ENCODE data around the gene TMEM53.

The TMEM53 gene

GRCh38 chr1:44719318-44719717 lies 45.0 kb upstream of the TMEM53 start:
- no peak for DNase-seq (ENCODE audit: low read depth)
- in situ Hi-C loops (cut with HindIII; ENCODE audit: low sequenced_read_pairs): no loop called here
- no peak overlapping the region for H3K4me3 ChIP-seq (ENCODE audit: low read depth, low read length)
- no peak for TF ChIP-seq CTCF (IDR thresholded peaks at IDR 0.05; ENCODE audit: low read depth, low read length, missing control alignments)

- no peak for TF ChIP-seq CTCF (IDR thresholded peaks at IDR 0.05; ENCODE audit: low read depth, low read length, missing control alignments)
- in situ Hi-C loops (cut with HindIII; ENCODE audit: low sequenced_read_pairs): no loop called here
- DNase-seq (ENCODE audit: low read depth): no peak
- no peak overlapping the region for H3K4me3 ChIP-seq (ENCODE audit: low read depth, low read length)
These were observed 43.8 kb upstream of the TMEM53 start for GRCh38 chr1:44718091-44718490.

- in situ Hi-C loops (cut with HindIII; ENCODE audit: low sequenced_read_pairs): no loop called here
These were observed 43.4 kb upstream of the TMEM53 start for GRCh38 chr1:44717653-44718052.

GRCh38 chr1:44717156-44717555 lies 42.9 kb upstream of the TMEM53 start:
- no peak for DNase-seq (ENCODE audit: low read depth)

More at GRCh38 chr1:44717653-44718052, 43.4 kb upstream of the TMEM53 start:
- DNase-seq (ENCODE audit: low read depth): no peak
- no peak for TF ChIP-seq CTCF (IDR thresholded peaks at IDR 0.05; ENCODE audit: low read depth, low read length, missing control alignments)
- H3K4me3 ChIP-seq (ENCODE audit: low read depth, low read length): no peak overlapping the region

GRCh38 chr1:44714944-44715571 lies 40.8 kb upstream of the TMEM53 start:
- H3K4me3 ChIP-seq (ENCODE audit: low read depth, low read length): no peak overlapping the region
- TF ChIP-seq CTCF (IDR thresholded peaks at IDR 0.05; ENCODE audit: low read depth, low read length, missing control alignments): peak; percentile 95
- in situ Hi-C loops (cut with HindIII; ENCODE audit: low sequenced_read_pairs): no loop called here
- no peak for DNase-seq (ENCODE audit: low read depth)

More at GRCh38 chr1:44717156-44717555, 42.9 kb upstream of the TMEM53 start:
- H3K4me3 ChIP-seq (ENCODE audit: low read depth, low read length): no peak overlapping the region
- in situ Hi-C loops (cut with HindIII; ENCODE audit: low sequenced_read_pairs): no loop called here
- TF ChIP-seq CTCF (IDR thresholded peaks at IDR 0.05; ENCODE audit: low read depth, low read length, missing control alignments): no peak

GRCh38 chr1:44714532-44714931 lies 40.3 kb upstream of the TMEM53 start:
- in situ Hi-C loops (cut with HindIII; ENCODE audit: low sequenced_read_pairs): no loop called here
- no peak overlapping the region for H3K4me3 ChIP-seq (ENCODE audit: low read depth, low read length)
- no peak for TF ChIP-seq CTCF (IDR thresholded peaks at IDR 0.05; ENCODE audit: low read depth, low read length, missing control alignments)
- DNase-seq (ENCODE audit: low read depth): no peak
